CD4-positive, alpha-beta memory T cell (primary cell): ENCODE data around the gene SPATA32. TPM values are rescaled to one million over a fixed set of nuclear protein-coding genes. Genes with fewer than 3 reads are reported as not detected.
A peak's percentile ranks its signal among the peaks of the same experiment; 100 is the strongest.

Source experiments
- CTCF ChIA-PET: fragments of 350-600 bp; sonication (Branson Sonifier 250); formaldehyde crosslinking; loops from one replicate; lab custom pipeline; 2021; ENCODE audit warnings: inconsistent platforms; ENCODE audit not compliant: partially characterized antibody; lab: Charles Lee
- POLR2A ChIA-PET: fragments of 350-600 bp; sonication (Branson Sonifier 250); formaldehyde crosslinking; loops from one replicate; lab custom pipeline; 2021; ENCODE audit not compliant: partially characterized antibody; lab: Charles Lee
- DNase-seq, 5 donors: peaks; one replicate each; pipeline versions ENCODE4 v3.0.0 to v3.0.0-alpha.2; 2020 to 2022; ENCODE audit warnings: mixed read lengths in 1 of 5
- H3K27ac ChIP-seq: one replicate; pipeline ENCODE4 v1.7.0; 2013; ENCODE audit warnings: low read depth, low read length
- H3K27me3 ChIP-seq: 2 replicates; pipeline ENCODE4 v1.7.0; 2013; ENCODE audit warnings: mild to moderate bottlenecking, low read length, moderate library complexity; ENCODE audit not compliant: insufficient read depth
- H3K36me3 ChIP-seq: 2 replicates; pipeline ENCODE4 v1.7.0; 2013; ENCODE audit warnings: mild to moderate bottlenecking, low read length, moderate library complexity; ENCODE audit not compliant: insufficient read depth
- H3K4me1 ChIP-seq: 2 replicates; pipeline ENCODE4 v1.7.0; 2013; ENCODE audit warnings: mild to moderate bottlenecking, low read length, moderate library complexity; ENCODE audit not compliant: insufficient read depth
- H3K4me3 ChIP-seq, 2 donors: one replicate each; pipeline ENCODE4 v1.7.0; 2013; ENCODE audit warnings: low read length in 2 of 2, mild to moderate bottlenecking in 1 of 2
- H3K9me3 ChIP-seq, 2 donors: one replicate each; pipeline ENCODE4 v1.7.0; 2013; ENCODE audit warnings: low read length in 2 of 2, control low read depth in 1 of 2; ENCODE audit not compliant: control insufficient read depth in 1 of 2
- H3K27ac Mint-ChIP-seq, 7 donors: one replicate each; pipeline ENCODE4 v1.8.0; 2020 to 2021; ENCODE audit warnings: mixed read lengths in 7 of 7, mild to moderate bottlenecking in 6 of 7, inconsistent platforms in 3 of 7, moderate library complexity in 3 of 7
- H3K27me3 Mint-ChIP-seq, 2 donors: one replicate each; pipeline ENCODE4 v1.8.0; 2020 to 2021; ENCODE audit warnings: mixed read lengths in 2 of 2
- H3K36me3 Mint-ChIP-seq, 2 donors: one replicate each; pipeline ENCODE4 v1.8.0; 2020 to 2021; ENCODE audit warnings: mixed read lengths in 2 of 2, inconsistent platforms in 1 of 2, mild to moderate bottlenecking in 1 of 2
- H3K4me1 Mint-ChIP-seq, 4 donors: one replicate each; pipeline ENCODE4 v1.8.0; 2020 to 2021; ENCODE audit warnings: mixed read lengths in 4 of 4, mild to moderate bottlenecking in 1 of 4
- H3K4me3 Mint-ChIP-seq, 8 donors: one replicate each; pipeline ENCODE4 v1.8.0; 2020 to 2021; ENCODE audit warnings: mixed read lengths in 8 of 8, mild to moderate bottlenecking in 7 of 8, moderate library complexity in 6 of 8, inconsistent platforms in 3 of 8
- H3K9me3 Mint-ChIP-seq, 8 donors: one replicate each; pipeline ENCODE4 v1.8.0; 2020 to 2021; ENCODE audit warnings: mixed read lengths in 8 of 8, mild to moderate bottlenecking in 5 of 8, inconsistent platforms in 3 of 8, moderate library complexity in 1 of 8
- intact Hi-C: fragments of 100-400 bp; cut with micrococcal nuclease; formaldehyde crosslinking; loops from one replicate; pipeline ENCODE4 v1.15.1; 2023
- polyA plus RNA-seq, 2 donors: library from polyadenylated mRNA; unstranded; fragments of 300-500 nt; fragmentation: Illumina TruSeq; gene quantifications; one replicate each; pipeline ENCODE4 v1.2.3, GENCODE V29; 2021
- total RNA-seq, 2 experiments: library from RNA; stranded (reverse); gene quantifications; one replicate each; pipeline ENCODE4 v1.2.3, GENCODE V29; 2021

SPATA32 gene
- total and polyA plus RNA-seq, 4 experiments from 2014 or later, result 0.22 to 0.49 (median 0.33) TPM

- peaks cover 0 to 4% (median 1%) of the 10 kb centered on the region in 4 donors for H3K4me1 Mint-ChIP-seq
- Histone ChIP-seq H3K4me3 (no peak overlapping the region), H3K4me1 (no peaks in the 10 kb centered on the region), H3K36me3 (peaks cover 58% of the 10 kb centered on the region), H3K27me3 (no peaks in the 10 kb centered on the region), H3K27ac (no peak overlapping the region), H3K9me3 (no peaks in the 10 kb centered on the region)
- H3K27ac Mint-ChIP-seq, result peak overlapping the region in 5 of 7 donors; percentile 68 to 78 (median 75)
- ChIA-PET POLR2A (interaction anchor here (0.9 to 1.8 kb wide), 4 partner anchors 25 to 34 kb away, joined by 3 to 7 read pairs (median 4); partner anchors contain the start of gene MAP3K14), CTCF (interaction anchor here (0.6 to 2.9 kb wide), 10 partner anchors 11 to 106 kb away, joined by 3 to 14 read pairs (median 6); partner anchors contain the start of gene MAP3K14)
- H3K9me3 Mint-ChIP-seq, result no peaks in the 10 kb centered on the region
- no peaks in the 10 kb centered on the region for H3K27me3 Mint-ChIP-seq
- DNase-seq, result no peak
- H3K36me3 Mint-ChIP-seq, result peaks cover 26 to 69% of the 10 kb centered on the region in 2 donors
- H3K4me3 Mint-ChIP-seq, result no peak overlapping the region
- intact Hi-C loops, result no loop called here
Observed at GRCh38 chr17:45283711-45284110, 21.8 kb upstream of the SPATA32 start.

DNA sequence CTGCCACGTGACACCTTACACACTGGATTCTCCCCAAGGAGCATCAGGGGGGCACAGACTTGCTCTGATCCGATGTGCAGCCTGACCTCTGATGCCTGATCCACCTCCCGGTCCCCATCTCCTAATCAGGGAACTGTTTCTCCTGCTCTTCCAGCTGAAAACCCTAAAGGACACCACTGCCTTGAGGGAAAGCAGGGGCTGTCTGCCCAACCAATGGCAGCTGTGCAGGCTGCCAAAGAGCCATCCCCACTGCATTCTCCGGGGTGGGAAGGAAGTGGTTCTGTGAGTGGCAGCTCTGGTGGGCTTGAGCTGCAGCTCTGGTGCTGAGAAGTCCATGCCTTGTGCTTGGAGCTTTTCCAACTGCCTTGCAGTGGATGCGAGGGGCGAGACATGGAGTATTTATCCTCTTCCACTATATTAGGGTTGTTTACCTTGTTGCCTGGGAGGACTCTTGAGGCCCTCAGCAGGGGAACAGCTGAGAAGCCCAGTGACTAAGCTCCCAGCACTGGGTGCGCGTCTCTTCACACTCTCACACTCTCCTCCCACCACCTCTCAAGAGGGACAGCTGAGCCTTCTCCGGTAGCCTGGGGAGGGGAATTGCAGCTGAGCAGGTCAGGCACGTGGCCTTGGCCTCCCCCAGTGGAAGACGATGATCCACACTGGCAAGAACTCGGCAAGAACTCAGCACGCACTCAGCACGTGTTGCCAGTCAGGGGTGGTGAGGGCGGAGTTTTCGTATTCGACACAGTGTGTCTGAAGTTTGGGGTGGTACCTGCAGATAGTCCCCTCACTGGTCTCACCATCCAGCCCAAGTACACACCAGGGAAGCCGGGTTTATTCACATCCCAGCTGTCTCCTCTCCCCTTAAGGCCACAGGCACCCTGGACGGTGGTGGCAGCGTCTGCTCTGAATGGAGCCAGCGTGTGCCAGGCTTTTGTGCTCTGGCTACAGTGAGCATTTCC lies 21.1 kb upstream of the SPATA32 start:
- Histone ChIP-seq H3K27me3 (no peaks in the 10 kb centered on the region), H3K27ac (no peak overlapping the region), H3K36me3 (peaks cover 52% of the 10 kb centered on the region), H3K4me1 (no peaks in the 10 kb centered on the region), H3K4me3 (no peak overlapping the region), H3K9me3 (no peaks in the 10 kb centered on the region)
- intact Hi-C loops, result no loop called here
- Mint-ChIP-seq H3K36me3 (peaks cover 24 to 69% of the 10 kb centered on the region in 2 donors), H3K27ac (peak overlapping the region in 4 of 7 donors; percentile 24 to 77 (median 58)), H3K4me3 (no peak overlapping the region), H3K4me1 (peaks cover 0 to 4% (median 2%) of the 10 kb centered on the region in 4 donors), H3K9me3 (no peaks in the 10 kb centered on the region), H3K27me3 (no peaks in the 10 kb centered on the region)
- no peak for DNase-seq
- POLR2A ChIA-PET, result interaction anchor here (0.9 to 1.8 kb wide), 4 partner anchors 26 to 35 kb away, joined by 3 to 7 read pairs (median 4); partner anchors contain the start of gene MAP3K14
- CTCF ChIA-PET, result interaction anchor here (0.9 to 2.9 kb wide), 10 partner anchors 20 to 107 kb away, joined by 3 to 14 read pairs (median 6); partner anchors contain the start of gene MAP3K14

GRCh38 chr17:45279898-45280297 lies 18.0 kb upstream of the SPATA32 start:
- Histone ChIP-seq H3K9me3 (no peaks in the 10 kb centered on the region), H3K27me3 (no peaks in the 10 kb centered on the region), H3K27ac (no peak overlapping the region), H3K36me3 (peaks cover 31% of the 10 kb centered on the region), H3K4me3 (no peak overlapping the region), H3K4me1 (peaks cover 6% of the 10 kb centered on the region)
- CTCF ChIA-PET, result interaction anchor here (0.6 to 2.1 kb wide), 4 partner anchors 46 to 112 kb away, joined by 3 to 11 read pairs (median 4); no protein-coding TSS in a partner anchor
- DNase-seq, result no peak
- Mint-ChIP-seq H3K9me3 (no peaks in the 10 kb centered on the region), H3K27ac (peak overlapping the region in 1 of 7 donors; percentile 77), H3K27me3 (no peaks in the 10 kb centered on the region), H3K4me3 (no peak overlapping the region), H3K36me3 (peaks cover 17 to 52% of the 10 kb centered on the region in 2 donors), H3K4me1 (peaks cover 8 to 11% (median 10%) of the 10 kb centered on the region in 4 donors)
- intact Hi-C loops, result no loop called here
- POLR2A ChIA-PET, result no interaction called here

- Mint-ChIP-seq H3K27me3 (no peaks in the 10 kb centered on the region), H3K4me3 (no peak overlapping the region), H3K4me1 (peaks cover 8 to 11% (median 10%) of the 10 kb centered on the region in 4 donors), H3K27ac (peak overlapping the region in 1 of 7 donors; percentile 39), H3K36me3 (peaks cover 15 to 43% of the 10 kb centered on the region in 2 donors), H3K9me3 (no peaks in the 10 kb centered on the region)
- Histone ChIP-seq H3K4me1 (peaks cover 6% of the 10 kb centered on the region), H3K36me3 (peaks cover 30% of the 10 kb centered on the region), H3K4me3 (no peak overlapping the region), H3K27ac (no peak overlapping the region), H3K27me3 (no peaks in the 10 kb centered on the region), H3K9me3 (no peaks in the 10 kb centered on the region)
- intact Hi-C loops, result loop anchor here (1.0 to 2.0 kb wide), 3 partner anchors 34 to 107 kb away; no protein-coding TSS in a partner anchor
- no peak for DNase-seq
- POLR2A ChIA-PET, result interaction anchor here (0.8 to 4.0 kb wide), 10 partner anchors 10 to 129 kb away, joined by 3 to 49 read pairs (median 10); partner anchors contain the start of gene MAP3K14
- CTCF ChIA-PET, result interaction anchor here (0.5 to 5.5 kb wide), 35 partner anchors 10 to 129 kb away, joined by 3 to 215 read pairs (median 8); partner anchors contain the start of genes FMNL1 and MAP3K14
Observed at GRCh38 chr17:45277992-45278391, 16.1 kb upstream of the SPATA32 start.

DNA sequence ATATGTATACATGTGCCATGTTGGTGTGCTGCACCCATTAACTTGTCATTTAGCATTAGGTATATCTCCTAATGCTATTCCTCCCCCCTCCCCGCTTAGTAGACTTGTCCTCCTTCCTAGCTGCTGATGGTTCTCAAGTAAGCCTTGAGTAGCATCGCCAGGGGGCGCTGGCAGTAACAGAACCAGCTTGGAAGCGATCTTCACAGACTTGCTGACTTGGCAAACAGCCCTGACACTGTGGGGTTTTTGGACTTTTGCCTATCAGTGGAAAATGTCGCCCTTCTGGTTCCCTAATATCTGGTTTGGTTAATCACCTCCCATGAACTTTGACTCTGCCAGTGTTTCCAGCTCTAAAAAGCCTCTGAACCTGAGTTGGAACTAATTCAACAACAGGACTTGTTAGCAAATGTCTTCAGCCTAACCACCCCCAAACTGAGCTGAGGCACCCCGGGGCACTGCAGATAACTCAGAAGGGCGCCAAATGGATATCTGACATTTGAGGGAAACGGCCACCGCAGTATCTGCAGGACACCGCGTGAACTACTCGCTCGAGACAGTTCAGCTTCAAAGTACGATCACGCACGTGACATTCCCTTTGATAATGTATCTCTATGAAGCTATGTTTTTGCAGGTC lies 15.4 kb upstream of the SPATA32 start:
- H3K27ac Mint-ChIP-seq, result peak overlapping the region in 6 of 7 donors; percentile 15 to 86 (median 48)
- Histone ChIP-seq H3K27me3 (no peaks in the 10 kb centered on the region), H3K27ac (no peak overlapping the region), H3K4me1 (peaks cover 6% of the 10 kb centered on the region), H3K4me3 (no peak overlapping the region), H3K9me3 (no peaks in the 10 kb centered on the region), H3K36me3 (peaks cover 29% of the 10 kb centered on the region)
- no peaks in the 10 kb centered on the region for H3K27me3 Mint-ChIP-seq
- H3K4me1 Mint-ChIP-seq, result peaks cover 8 to 11% (median 10%) of the 10 kb centered on the region in 4 donors
- H3K9me3 Mint-ChIP-seq, result no peaks in the 10 kb centered on the region
- DNase-seq, result peak; percentile 83 to 91 (median 85)
- intact Hi-C loops, result loop anchor here (1.0 to 2.0 kb wide), 3 partner anchors 35 to 108 kb away; no protein-coding TSS in a partner anchor
- CTCF ChIA-PET, result interaction anchor here (0.5 to 5.5 kb wide), 42 partner anchors 11 to 202 kb away, joined by 3 to 215 read pairs (median 6); partner anchors contain the start of genes ACBD4, FMNL1 and MAP3K14
- no peak overlapping the region for H3K4me3 Mint-ChIP-seq
- POLR2A ChIA-PET, result interaction anchor here (0.7 to 4.0 kb wide), 14 partner anchors 9 to 128 kb away, joined by 3 to 49 read pairs (median 6); partner anchors contain the start of genes FMNL1, MAP3K14 and SPATA32
- peaks cover 13 to 40% of the 10 kb centered on the region in 2 donors for H3K36me3 Mint-ChIP-seq

DNA sequence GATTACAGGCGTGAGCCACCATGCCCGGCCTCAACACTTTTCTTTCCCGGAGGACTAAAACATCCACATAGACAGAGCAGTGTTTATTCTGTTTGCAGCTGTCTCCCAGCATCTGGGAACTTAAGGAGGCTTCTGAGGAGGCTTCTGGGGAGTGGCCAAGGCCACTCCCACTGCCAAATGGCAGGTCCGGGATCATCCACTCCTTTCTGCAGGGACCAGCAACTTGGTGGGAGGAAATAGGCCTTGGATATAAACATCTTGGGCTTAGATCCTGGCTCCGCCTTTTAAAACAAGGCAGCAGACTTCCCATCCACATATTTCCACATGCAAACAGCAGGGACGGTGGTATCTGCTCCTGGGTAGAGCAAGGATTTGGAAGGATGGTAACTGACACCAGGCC lies 14.1 kb upstream of the SPATA32 start:
- ChIA-PET CTCF (interaction anchor here (1.0 to 5.5 kb wide), 19 partner anchors 10 to 141 kb away, joined by 3 to 215 read pairs (median 12); partner anchors contain the start of genes ACBD4, FMNL1 and MAP3K14), POLR2A (interaction anchor here (0.9 to 4.0 kb wide), 6 partner anchors 36 to 117 kb away, joined by 3 to 49 read pairs (median 14); partner anchors contain the start of gene MAP3K14)
- no peak for DNase-seq
- H3K4me3 Mint-ChIP-seq, result no peak overlapping the region
- H3K27me3 ChIP-seq, result no peaks in the 10 kb centered on the region
- no peak overlapping the region for H3K4me3 ChIP-seq
- peaks cover 6% of the 10 kb centered on the region for H3K4me1 ChIP-seq
- H3K27ac ChIP-seq, result no peak overlapping the region
- no peaks in the 10 kb centered on the region for H3K9me3 ChIP-seq
- H3K27ac Mint-ChIP-seq, result no peak overlapping the region
- H3K9me3 Mint-ChIP-seq, result no peaks in the 10 kb centered on the region
- peaks cover 13 to 45% of the 10 kb centered on the region in 2 donors for H3K36me3 Mint-ChIP-seq
- no peaks in the 10 kb centered on the region for H3K27me3 Mint-ChIP-seq
- H3K36me3 ChIP-seq, result peaks cover 35% of the 10 kb centered on the region
- intact Hi-C loops, result loop anchor here (2.0 kb wide), 1 partner anchor 57 kb away; no protein-coding TSS in a partner anchor
- H3K4me1 Mint-ChIP-seq, result peaks cover 8 to 11% (median 10%) of the 10 kb centered on the region in 4 donors
